Measurements from ENCODE around the gene KRT16.
"Not testable (repeated sequence)": the region's sequence is repeated elsewhere in the genome, so short reads cannot be mapped to it uniquely, and the experiment has no call there.

KRT16 gene

DNA sequence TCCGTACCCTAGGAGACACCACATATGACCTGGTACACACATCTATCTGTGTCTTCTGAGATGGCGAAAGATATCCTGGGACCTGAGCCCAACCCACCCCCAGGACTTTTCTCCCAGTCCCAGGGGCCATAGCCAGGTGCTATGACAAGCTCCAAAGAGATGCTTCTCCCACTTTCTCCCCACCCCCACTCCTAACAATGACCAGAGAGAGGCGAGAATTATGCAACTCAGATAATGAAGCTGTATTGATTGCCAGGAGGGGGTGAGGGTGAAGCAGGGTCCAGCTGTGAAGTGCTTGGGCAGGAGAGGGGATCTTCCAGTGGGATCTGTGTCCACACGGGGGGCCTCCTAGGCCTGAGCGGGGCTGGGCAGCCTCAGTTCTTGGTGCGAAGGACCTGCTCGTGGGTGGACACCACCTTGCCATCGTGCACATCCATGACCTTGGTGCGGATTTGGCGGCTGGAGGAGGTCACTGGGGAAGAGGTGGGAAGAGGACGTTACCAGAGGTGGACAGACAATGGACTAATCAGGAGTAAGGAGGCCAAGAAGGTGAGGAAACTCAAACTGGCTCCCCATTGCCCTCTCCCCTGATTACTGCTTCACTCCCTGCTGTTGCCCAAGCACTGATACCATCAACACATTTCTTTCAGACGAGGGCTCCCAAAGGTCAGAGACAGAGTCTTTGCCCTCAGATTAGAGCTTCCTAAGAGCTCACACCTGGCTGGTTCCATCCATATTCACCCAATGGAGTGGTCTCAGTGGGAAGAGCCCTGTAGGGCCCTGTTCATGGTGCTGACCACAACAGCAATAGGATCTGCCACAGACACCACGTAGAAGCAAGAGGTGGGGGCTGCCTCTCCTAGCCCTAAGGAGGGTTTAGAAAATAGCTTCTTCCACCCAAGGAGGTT, 30.3 kb downstream of the KRT16 start:
- DNase-seq = not testable (repeated sequence)

DNA sequence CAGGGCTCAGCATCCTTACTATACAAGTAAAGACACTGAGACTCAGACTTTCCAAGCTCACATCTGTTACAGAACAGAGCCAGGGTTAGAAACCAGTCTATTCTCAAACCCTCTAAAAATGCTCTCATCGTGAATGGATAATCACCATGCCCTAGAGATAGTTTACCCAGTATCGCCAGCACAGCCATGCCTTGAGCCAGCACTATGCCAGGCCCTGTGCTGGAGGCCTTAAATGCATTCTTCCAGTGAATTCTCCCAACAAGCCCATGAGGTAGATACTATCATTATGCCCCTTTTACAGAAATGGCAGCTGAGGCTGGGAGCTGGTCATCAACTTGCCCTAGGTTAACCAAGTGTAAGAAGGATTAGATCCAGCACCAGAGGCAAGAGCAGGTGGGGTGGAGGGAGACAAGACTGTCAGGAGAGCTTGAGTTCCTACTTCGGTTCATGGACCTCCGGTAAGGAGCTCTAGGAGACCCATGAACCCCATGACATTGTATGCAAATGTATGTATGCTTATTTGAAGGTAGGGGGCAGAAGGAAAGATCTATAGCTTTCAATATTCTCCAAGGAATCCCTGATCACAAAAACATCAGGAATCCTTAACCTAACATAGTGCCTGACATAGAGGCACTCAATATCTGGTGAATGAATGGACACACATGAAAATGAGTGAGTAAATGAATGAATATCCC, 31.1 kb downstream of the KRT16 start:
- DNase-seq = no peak

DNA sequence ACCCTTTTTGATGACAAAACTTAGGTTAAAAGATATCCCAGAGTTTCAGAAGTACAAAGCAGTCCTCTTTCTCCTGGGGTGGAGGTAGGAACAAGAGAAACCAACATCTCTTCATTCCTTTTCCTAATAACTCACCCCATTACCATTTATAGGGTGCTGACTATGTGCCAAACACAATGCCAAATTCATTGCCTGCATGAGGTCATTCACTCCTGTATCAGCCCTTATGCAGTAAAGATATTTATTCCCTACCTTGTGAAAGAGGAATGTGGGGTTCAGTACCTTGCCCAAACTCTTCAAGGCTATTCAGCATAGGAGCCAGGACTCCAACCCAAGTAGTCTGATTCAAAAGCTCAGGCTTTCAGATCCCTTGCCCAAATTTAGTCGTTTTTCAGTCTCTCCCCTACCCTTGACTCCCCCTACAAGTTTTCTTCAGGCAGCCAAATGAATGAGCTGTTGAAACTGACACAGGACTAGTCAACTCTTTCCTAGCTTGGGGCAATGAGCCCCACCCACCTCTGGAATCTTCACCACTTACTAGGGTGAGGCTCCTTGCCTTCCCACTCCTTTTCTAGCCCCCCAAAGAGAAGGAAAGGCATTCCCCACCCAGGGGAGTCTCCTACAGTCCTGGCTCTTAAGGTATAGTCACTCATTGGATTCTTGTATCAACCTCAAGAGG, 31.7 kb downstream of the KRT16 start:
- DNase-seq = no peak

DNA sequence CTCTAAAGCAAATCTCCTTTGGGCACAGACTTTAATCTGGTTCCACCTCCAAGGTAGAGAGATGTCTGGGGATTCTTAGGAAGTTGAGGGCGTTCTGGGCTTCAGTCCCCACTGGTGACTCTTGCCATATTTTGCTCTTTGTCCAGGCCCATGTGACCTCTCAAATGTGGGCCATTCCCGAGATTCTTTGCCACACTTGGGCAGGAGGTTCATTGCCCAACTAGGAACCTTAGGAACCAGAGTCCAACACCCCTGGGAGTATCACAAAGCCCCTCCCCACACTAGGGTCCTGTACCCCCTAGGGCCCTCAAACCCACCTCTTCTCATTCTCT, 32.4 kb downstream of the KRT16 start:
- no peak for DNase-seq

DNA sequence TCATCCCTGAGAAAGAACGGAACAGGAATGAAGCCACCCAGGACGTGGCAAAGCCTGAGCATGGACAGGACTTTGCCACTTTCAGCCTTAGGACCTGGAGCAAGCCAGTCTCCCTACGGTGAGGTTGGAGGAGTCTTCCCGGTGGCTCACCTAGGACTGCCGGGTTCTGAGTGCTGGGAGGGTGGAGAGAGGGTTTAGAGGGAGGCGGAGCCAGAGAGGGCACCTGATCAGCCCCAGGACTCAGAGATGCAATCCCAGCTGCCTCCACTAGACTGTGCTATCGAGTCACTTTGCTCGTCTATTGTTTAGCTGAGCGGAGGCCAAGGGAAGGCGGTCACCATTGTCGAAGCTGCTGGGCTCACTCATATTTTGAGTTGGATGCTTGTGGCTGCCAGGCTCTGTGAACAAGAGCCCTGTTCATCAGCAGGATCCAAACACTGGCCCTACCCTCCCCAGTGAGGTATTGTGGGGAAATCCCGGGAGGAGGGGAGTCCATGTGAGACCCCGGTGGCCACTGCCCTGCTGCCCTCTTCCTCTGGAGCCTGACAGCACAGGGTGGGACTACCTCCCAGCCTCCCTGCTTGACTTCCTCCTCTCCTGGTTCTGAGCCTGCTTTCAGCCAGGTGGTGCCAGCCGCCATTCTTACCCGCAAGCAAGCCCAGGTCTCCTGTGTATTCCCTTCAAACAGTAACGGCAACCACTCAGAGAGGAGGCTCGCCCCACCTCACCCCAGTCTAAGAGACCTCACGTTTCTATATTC, 32.9 kb downstream of the KRT16 start:
- peak in 4 of 5 experiments; percentile 24 to 68 (median 48) for DNase-seq

DNA sequence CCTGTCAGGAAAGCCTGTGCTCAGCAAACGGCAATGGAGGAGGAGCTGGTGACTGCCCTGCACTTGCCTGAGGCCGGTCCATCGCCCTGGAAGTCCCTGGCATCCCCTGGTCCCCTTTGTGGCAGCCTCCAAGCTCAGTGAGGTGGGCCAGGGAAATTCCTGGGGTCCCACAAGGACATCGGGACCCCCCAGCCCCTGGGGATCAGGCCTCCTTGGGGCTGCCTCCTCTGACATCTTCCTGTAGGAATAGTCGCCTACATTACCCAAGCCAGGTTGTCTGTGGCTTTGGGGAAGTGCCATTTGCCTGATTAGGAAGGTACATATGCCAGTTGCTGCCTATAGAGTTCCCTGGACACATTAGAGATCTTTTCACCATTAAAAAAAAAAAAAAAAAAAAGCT, 33.6 kb downstream of the KRT16 start:
- no peak for DNase-seq

DNA sequence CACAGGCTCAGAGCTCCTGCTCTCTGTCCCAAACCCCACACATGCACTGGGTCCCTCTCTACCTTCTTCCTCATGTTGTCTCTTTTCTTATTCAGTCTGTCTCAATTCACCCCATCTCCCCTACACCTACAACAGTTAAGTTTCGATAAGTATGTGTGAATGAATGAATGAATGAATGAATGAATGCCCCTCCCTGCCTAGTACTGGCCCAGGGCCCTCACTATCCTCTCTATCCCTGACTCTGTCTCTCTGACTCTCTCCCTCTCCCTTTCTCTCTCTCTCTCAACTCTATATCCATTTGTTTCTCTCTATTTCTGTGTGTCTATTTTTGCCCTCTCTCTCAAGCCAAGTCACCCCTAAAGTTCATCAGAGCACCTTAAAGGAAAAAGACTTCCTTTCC, 34.0 kb downstream of the KRT16 start:
- DNase-seq = no peak

DNA sequence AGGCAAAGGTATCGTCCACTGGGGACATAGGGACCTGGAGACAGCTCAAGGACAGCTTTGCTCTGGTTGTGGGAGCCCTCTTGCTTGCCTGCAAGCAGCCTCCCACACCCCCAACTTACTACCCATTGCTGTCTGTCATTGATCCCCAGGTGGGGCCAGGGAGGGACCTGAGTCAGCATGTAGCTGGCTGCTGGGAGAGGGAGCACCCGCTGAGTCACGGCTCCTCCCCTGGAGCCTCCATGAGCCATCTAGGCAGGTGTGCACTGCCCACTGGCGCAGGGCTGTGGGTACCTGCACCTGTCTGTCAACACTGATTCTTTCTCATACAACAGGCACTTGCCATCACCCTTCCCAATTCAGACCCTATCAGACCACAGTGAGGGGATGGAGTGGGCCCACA, 35.8 kb downstream of the KRT16 start:
- DNase-seq = not testable (repeated sequence)

DNA sequence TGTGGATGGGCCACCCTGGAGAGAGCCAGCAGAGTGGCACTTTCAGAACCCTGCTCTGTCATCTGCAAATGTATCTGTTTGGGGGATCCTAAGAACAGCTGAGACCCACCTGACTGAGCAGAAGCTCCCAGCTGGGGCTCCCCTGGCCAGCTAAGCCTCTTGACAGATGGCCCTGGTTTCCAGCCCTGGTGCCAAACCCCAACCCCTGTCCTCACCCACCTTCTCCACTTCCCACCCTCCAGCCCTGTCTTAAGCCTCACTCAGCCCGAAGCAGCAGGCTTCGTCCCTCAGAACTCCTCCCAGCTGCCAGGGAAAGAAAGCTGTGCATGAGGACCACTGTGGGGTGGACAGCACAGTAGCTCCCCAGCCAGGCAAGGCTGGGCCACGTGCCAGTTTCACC, 37.2 kb downstream of the KRT16 start:
- no peak for DNase-seq

DNA sequence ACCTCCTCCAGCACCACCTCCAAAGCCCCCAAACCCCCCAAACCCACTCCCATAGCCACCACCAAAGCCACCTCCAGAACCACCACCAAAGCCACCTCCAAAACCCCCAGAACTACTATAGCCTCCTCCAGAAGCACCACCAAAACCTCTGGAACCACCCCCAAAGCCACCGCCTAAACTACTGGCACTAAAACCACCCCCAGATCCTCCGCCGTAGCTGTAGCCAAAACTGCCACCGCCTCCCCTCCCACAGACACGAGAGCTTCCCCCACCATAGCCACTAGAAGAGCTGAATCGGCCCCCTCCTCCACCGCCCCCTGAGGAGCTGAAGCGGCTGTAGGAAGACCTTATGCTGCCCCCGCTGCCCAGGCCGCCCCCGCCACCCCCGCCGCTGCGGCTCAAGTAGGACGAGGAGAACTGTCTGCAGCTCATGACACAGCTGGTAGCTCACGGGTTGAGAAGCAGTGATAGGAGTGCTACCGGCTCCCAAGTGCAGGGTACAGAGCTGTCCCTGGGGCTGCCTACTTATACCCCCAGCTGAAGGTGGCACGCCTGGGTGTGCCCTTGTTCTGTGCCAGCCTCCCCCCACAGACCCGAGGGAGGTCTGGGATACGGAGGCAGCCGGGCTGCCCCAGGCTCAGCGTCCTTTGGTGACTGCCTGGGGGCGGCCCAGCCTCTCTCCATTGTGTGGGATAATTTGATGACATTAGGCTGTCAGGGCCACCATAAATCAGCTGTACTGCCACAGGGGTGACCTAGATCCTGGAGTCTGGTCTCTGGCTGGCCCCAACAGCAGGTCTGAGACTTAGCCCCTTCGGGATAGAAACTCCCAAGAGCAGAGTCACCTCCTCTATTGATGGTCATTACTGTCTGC, 40.8 kb downstream of the KRT16 start, which contains the start of gene KRT9:
KRT9 (minus strand) TSS at position 499 of the 874 bp plus-strand sequence; CDS start at position 432, 67 bp downstream.
- DNase-seq = no peak

DNA sequence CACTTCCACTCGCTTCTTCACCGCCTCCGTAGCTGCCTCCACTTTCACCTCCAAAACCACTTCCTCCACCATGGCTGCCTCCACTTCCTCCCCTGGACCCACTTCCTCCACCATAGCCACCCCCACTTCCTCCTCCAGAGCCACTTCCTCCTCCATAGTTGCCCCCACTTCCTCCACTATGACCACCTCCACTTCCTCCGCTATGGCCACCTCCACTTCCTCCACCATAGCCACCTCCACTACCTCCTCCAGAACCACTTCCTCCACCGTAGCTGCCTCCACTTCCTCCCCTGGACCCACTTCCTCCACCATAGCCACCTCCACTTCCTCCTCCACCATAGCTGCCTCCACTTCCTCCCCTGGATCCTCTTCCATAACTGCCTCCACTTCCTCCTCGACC, 45.2 kb downstream of the KRT16 start:
- DNase-seq = peak in 2 of 5 experiments; percentile 8 to 65

DNA sequence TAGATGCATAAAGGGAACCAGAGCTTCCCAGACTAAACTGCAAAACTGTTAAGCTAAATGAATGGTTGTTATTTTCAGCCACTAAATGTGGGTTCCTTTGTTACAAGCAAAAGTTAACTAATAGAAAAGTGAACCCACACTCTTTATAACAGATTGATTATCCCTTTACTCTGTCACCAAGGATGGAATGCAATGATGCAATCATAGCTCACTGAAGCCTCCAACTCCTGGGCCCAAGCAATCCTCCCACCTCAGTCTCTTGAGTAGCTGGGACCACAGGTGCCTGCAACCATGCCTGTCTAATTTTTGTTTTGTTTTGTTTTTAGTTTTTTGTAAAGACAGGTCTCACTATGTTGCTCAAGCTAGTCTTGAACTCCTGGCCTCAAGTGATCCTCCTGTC, 47.2 kb downstream of the KRT16 start:
- DNase-seq = no peak

DNA sequence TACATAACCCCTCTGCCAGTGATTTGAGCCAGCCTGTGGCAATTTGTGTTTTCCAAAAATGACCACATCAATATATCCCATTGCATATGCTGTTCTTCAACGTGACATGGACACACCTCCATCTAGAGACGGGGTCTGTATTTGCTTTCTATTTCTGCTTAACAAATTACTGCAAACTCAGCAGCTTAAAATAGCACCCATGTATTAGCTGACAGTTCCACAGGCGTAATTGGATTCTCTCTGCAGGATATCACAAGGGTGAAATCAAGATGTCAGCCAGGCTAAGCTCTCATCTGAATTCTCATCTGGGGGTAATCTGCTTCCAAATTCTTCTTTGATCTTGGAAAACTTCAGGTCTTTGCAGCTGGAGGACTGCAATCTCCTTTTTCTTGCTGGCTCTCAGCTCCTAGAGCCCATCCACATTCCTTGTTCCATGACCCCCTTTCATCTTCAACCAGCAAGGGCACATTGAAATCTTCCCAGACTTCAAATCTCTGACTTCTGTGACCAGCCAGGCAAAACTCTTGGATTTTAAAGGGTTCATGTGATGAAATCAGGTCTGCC, 48.9 kb downstream of the KRT16 start:
- no peak for DNase-seq

DNA sequence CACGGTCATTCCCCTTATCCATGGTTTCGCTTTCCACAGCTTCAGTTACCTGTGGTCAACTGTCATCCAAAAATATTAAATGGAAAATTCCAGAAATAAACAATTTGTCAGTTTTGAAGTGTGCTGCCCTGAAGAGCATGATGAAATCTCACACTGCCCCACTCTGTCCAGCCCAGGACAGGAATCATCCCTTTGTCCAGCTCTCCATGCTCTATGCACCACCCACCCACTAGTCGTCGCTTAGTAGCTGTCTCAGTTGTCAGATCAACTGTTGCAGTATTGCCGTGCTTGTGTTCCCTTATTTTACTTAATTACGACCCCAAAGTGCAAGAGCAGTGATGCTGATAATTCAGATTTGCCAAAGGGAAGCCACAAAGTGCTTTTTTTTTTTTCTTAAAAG, 51.0 kb downstream of the KRT16 start:
- DNase-seq = no peak

All from T-helper 2 cell (primary cell).